Stimulated activated memory B cell treated with anti-CD40 and anti-IgM and Interleukin-4, amounts not matched to agents 10 μg/mL and 1 μg/mL and 100 μg/mL, for 72 hours (primary cell): ENCODE data around the gene GOLGA3.
A peak's percentile ranks its signal among the peaks of the same experiment; 100 is the strongest.
"Not testable (repeated sequence)": the region's sequence is repeated elsewhere in the genome, so short reads cannot be mapped to it uniquely, and the experiment has no call there.

Source experiments
- ATAC-seq: fragments of 150-1000 bp; cut with Tn5 transposase; 2 replicates; pipeline ENCODE4 v1.10.0; 2021
- H3K27ac Mint-ChIP-seq: one replicate; pipeline ENCODE4 v1.8.0; 2022; ENCODE audit warnings: mild to moderate bottlenecking, mixed read lengths
- H3K27me3 Mint-ChIP-seq: one replicate; pipeline ENCODE4 v1.8.0; 2022; ENCODE audit warnings: mixed read lengths
- H3K36me3 Mint-ChIP-seq: one replicate; pipeline ENCODE4 v1.8.0; 2022; ENCODE audit warnings: mixed read lengths
- H3K4me1 Mint-ChIP-seq: one replicate; pipeline ENCODE4 v1.8.0; 2022; ENCODE audit warnings: mixed read lengths
- H3K4me3 Mint-ChIP-seq: one replicate; pipeline ENCODE4 v1.8.0; 2022; ENCODE audit warnings: mild to moderate bottlenecking, moderate library complexity, mixed read lengths
- H3K9me3 Mint-ChIP-seq: one replicate; pipeline ENCODE4 v1.8.0; 2022; ENCODE audit warnings: mixed read lengths

The GOLGA3 gene

DNA sequence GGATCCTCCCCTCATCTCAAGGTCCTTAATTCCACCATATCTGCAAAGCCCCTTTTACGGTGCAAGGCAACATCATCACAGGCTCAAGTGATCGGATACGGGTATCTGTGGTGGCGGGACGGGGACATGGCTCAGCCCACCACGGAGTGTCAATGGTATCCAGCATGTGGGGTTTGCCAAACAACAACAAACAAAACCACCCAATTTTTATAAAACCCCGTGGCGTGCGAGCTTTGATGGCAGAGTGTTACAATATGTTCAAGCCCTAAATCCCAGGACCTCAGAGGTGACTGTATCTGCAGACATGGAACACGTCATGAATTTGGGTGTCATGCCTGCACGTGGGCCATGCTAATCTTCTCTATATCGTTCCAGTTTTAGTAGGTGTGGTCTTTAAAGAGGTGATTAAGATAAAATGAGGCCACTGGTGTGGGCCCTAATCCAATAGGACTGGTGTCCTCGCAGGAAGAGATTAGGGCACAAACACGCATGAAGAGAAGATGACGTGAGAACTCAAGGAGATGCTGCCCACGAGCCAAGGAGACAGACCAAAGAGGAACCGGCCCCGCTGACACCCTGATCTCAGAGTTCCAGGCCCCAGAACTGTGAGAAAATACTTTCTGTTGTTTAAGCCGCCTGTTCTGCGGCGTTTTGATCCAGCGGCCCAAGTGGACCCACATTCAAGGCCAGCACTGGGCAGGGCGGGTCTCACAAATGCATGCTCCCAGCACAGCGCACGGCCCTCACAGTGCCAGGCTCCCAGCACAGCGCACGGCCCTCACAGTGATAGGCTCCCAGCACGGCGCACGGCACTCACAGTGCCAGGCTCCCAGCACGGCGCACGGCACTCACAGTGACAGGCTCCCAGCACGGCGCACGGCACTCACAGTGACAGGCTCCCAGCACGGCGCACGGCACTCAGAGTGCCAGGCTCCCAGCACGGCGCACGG lies 6.7 kb upstream of the GOLGA3 start:
- Mint-ChIP-seq H3K4me1 (no peaks in the 10 kb centered on the region), H3K4me3 (no peak overlapping the region), H3K27me3 (no peaks in the 10 kb centered on the region), H3K27ac (peak overlapping the region; percentile 3), H3K36me3 (peaks cover 62% of the 10 kb centered on the region), H3K9me3 (peaks cover 3% of the 10 kb centered on the region)
- no peak for ATAC-seq

- Mint-ChIP-seq H3K27ac (peak overlapping the region; percentile 3), H3K4me3 (no peak overlapping the region), H3K27me3 (no peaks in the 10 kb centered on the region), H3K4me1 (peaks cover 4% of the 10 kb centered on the region), H3K9me3 (no peaks in the 10 kb centered on the region), H3K36me3 (peaks cover 51% of the 10 kb centered on the region)
- no peak for ATAC-seq
Observed at GRCh38 chr12:132834181-132834711, 5.6 kb upstream of the GOLGA3 start.

DNA sequence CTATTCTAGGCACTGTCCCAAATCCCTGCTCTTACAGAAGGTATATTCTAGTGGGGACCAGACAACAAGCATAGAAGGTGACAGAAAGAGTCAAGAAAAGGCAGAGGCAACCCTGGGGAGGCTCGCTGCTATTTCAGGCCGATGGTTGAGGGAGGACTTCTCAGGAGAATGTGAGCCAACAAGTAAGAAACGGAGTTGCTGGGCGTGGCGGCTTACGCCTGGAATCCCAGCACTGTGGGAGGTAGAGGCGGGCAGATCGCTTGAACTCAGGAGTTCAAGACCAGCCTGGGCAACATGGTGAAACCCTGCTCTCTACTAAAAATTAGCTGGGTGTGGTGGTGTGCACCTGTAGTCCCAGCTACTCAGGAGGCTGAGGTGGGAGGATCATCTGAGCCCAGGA lies 4.7 kb upstream of the GOLGA3 start:
- Mint-ChIP-seq H3K4me1 (peaks cover 6% of the 10 kb centered on the region), H3K4me3 (no peak overlapping the region), H3K36me3 (peaks cover 42% of the 10 kb centered on the region), H3K27ac (peak overlapping the region; percentile 3), H3K27me3 (no peaks in the 10 kb centered on the region), H3K9me3 (no peaks in the 10 kb centered on the region)
- no peak for ATAC-seq

GRCh38 chr12:132831771-132832170 lies 3.1 kb upstream of the GOLGA3 start:
- Mint-ChIP-seq H3K36me3 (peaks cover 46% of the 10 kb centered on the region), H3K27ac (no peak overlapping the region), H3K27me3 (no peaks in the 10 kb centered on the region), H3K4me1 (peaks cover 22% of the 10 kb centered on the region), H3K4me3 (no peak overlapping the region), H3K9me3 (no peaks in the 10 kb centered on the region)
- no peak for ATAC-seq

GRCh38 chr12:132827763-132828703 lies 636 bp downstream of the GOLGA3 start:
- no peaks in the 10 kb centered on the region for H3K9me3 Mint-ChIP-seq
- peak overlapping the region; percentile 100 for H3K27ac Mint-ChIP-seq
- peak overlapping the region; percentile 92 for H3K4me3 Mint-ChIP-seq
- peaks cover 54% of the 10 kb centered on the region for H3K4me1 Mint-ChIP-seq
- H3K36me3 Mint-ChIP-seq: peaks cover 45% of the 10 kb centered on the region
- no peaks in the 10 kb centered on the region for H3K27me3 Mint-ChIP-seq
- ATAC-seq: peak; percentile 50

- no peak for ATAC-seq
- Mint-ChIP-seq H3K4me1 (peaks cover 54% of the 10 kb centered on the region), H3K4me3 (no peak overlapping the region), H3K27ac (peak overlapping the region; percentile 49), H3K36me3 (peaks cover 46% of the 10 kb centered on the region), H3K9me3 (no peaks in the 10 kb centered on the region), H3K27me3 (no peaks in the 10 kb centered on the region)
Observed at GRCh38 chr12:132825861-132826260, 2.8 kb downstream of the GOLGA3 start.

- Mint-ChIP-seq H3K27me3 (no peaks in the 10 kb centered on the region), H3K4me1 (peaks cover 62% of the 10 kb centered on the region), H3K27ac (peak overlapping the region; percentile 54), H3K9me3 (no peaks in the 10 kb centered on the region), H3K4me3 (no peak overlapping the region), H3K36me3 (peaks cover 51% of the 10 kb centered on the region)
- ATAC-seq: no peak
Observed at GRCh38 chr12:132825089-132825488, 3.6 kb downstream of the GOLGA3 start.

DNA sequence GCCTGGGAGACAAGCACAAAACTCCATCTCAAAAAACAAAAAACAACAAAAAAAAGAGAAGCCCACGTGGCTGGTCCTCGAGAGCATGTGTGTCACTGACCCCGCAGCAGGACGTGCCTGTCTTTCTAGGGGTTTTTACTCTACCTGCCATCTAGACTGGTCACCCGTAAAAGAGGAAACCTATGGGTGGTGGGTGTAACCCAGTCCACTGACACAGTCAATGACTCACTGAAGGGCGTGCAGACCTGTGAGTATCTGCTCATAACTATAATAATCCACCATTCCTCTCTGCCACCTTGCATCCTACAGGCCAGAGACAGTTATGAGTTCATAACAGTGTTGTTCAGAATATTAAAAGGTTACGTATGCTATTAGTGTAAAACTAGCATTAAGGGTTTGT lies 4.6 kb downstream of the GOLGA3 start:
- Mint-ChIP-seq H3K4me3 (no peak overlapping the region), H3K9me3 (no peaks in the 10 kb centered on the region), H3K27me3 (no peaks in the 10 kb centered on the region), H3K4me1 (peaks cover 66% of the 10 kb centered on the region), H3K36me3 (peaks cover 51% of the 10 kb centered on the region), H3K27ac (peak overlapping the region; percentile 54)
- ATAC-seq: no peak

GRCh38 chr12:132818562-132818961 lies 10.1 kb downstream of the GOLGA3 start:
- H3K36me3 Mint-ChIP-seq: peaks cover 39% of the 10 kb centered on the region

DNA sequence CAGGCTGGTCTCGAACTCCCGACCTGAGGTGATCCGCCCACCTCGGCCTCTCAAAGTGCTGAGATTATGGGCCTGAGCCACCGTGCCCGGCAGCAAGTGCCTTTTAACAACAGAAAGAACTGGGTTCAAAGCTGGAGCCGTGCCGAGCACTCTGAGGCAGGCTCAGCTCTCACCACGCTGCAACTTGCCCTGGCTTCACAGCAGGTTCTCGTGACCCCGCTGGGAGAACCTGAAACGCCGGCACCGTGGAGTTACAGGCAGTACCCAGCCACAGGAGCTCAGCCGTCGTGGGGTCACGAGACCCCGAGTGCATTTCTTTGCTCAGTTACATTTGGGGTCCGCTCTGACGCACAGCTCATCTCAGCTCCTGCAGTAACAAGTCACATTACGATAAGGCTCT lies 14.4 kb downstream of the GOLGA3 start:
- H3K36me3 Mint-ChIP-seq: peaks cover 42% of the 10 kb centered on the region

More at GRCh38 chr12:132818562-132818961, 10.1 kb downstream of the GOLGA3 start:
- Mint-ChIP-seq H3K4me3 (no peak overlapping the region), H3K27me3 (no peaks in the 10 kb centered on the region), H3K4me1 (peaks cover 31% of the 10 kb centered on the region), H3K27ac (peak overlapping the region; percentile 95), H3K9me3 (no peaks in the 10 kb centered on the region)
- ATAC-seq: no peak

DNA sequence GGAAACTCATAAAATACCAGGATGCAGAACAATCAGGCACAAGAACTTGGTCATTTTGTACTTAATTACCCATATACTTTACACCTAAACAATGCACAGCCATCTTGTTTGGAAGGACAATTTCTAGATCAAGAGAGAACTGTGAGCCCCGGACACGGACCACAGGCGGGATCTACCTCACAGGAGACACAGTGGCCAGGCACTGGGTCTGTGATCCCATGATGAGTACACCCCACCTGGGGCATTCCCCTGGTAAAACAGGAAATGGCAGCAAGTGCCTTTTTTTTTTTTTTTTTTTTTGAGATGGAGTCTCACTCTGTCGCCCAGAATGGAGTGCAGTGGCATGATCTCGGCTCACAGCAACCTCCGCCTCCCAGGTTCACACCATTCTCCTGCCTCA lies 15.2 kb downstream of the GOLGA3 start:
- H3K27me3 Mint-ChIP-seq: no peaks in the 10 kb centered on the region
- no peaks in the 10 kb centered on the region for H3K9me3 Mint-ChIP-seq
- H3K4me3 Mint-ChIP-seq: no peak overlapping the region
- H3K27ac Mint-ChIP-seq: no peak overlapping the region
- ATAC-seq: peak; percentile 86
- H3K36me3 Mint-ChIP-seq: peaks cover 46% of the 10 kb centered on the region
- peaks cover 20% of the 10 kb centered on the region for H3K4me1 Mint-ChIP-seq

More for the DNA sequence above, 14.4 kb downstream of the GOLGA3 start:
- Mint-ChIP-seq H3K9me3 (no peaks in the 10 kb centered on the region), H3K27me3 (no peaks in the 10 kb centered on the region), H3K27ac (no peak overlapping the region), H3K4me1 (peaks cover 22% of the 10 kb centered on the region), H3K4me3 (no peak overlapping the region)
- no peak for ATAC-seq

GRCh38 chr12:132812631-132813305 lies 15.9 kb downstream of the GOLGA3 start:
- no peak overlapping the region for H3K27ac Mint-ChIP-seq
- no peaks in the 10 kb centered on the region for H3K9me3 Mint-ChIP-seq
- no peak for ATAC-seq
- H3K36me3 Mint-ChIP-seq: peaks cover 46% of the 10 kb centered on the region
- peaks cover 15% of the 10 kb centered on the region for H3K4me1 Mint-ChIP-seq
- no peaks in the 10 kb centered on the region for H3K27me3 Mint-ChIP-seq
- H3K4me3 Mint-ChIP-seq: no peak overlapping the region

DNA sequence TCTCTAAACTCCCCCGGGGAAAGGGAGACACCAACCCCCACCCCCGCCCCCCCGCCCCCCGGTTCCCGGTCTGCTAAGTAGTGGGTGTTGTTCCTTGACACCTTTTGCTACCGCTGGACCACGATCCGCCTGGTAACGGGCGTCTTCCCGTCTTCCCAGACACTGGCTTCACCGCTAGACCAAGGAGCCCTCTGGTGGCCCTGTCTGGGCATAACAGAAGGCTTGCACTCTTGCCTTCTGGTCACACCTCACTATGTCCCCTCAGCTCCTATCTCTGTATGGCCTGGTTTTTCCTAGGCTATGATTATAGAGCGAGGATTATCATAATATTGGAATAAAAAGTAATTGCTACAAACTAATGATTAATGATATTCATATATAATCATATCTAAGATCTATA lies 19.3 kb downstream of the GOLGA3 start:
- not testable (repeated sequence) for ATAC-seq, H3K27me3 Mint-ChIP-seq, H3K4me3 Mint-ChIP-seq, H3K27ac Mint-ChIP-seq, H3K9me3 Mint-ChIP-seq
- H3K36me3 Mint-ChIP-seq: peaks cover 65% of the 10 kb centered on the region
- peaks cover 15% of the 10 kb centered on the region for H3K4me1 Mint-ChIP-seq

DNA sequence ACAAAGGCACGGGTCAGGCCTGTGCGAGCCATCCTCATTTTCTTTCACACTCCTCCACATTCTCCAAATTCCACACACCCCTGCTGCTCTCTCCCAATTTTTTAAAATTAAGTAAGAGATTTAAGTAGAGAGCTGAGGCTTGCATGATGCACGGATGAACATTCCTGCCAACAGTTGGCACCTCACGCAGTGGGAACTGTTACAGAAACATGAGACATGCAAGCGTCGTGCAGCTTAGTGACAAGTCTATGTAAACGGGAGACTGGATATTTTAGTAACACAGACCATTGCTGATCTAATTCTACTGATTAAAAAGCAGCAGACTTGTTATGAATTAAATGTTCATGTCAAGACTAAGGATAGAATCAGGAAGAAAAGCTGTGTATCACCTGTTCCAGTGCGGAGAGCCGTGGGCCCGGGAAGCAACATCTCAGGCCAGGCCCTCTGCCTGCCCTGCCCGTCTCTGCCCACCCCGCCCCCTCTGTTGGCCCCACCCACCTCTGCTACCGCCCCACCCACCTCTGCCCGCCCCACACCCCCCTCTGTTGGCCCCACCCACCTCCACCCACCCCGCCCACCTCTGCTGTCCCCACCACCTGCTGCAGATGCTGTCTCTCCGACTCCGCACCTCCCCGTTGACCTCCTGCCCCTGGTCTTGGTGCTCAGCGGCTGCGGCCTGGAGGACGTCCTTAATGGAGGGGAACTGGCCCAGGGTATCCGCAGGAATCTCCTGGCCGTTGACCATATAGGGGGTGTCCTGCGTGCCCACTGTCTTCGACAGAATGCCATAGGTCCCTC lies 21.2 kb downstream of the GOLGA3 start:
- no peaks in the 10 kb centered on the region for H3K9me3 Mint-ChIP-seq
- no peaks in the 10 kb centered on the region for H3K27me3 Mint-ChIP-seq
- H3K27ac Mint-ChIP-seq: no peak overlapping the region
- peaks cover 15% of the 10 kb centered on the region for H3K4me1 Mint-ChIP-seq
- H3K4me3 Mint-ChIP-seq: no peak overlapping the region
- no peak for ATAC-seq
- peaks cover 75% of the 10 kb centered on the region for H3K36me3 Mint-ChIP-seq
